K562 (cell line): Measurements from ENCODE around the gene OTULIN. TPM values are rescaled to one million over a fixed set of nuclear protein-coding genes. Genes with fewer than 3 reads are reported as not detected.

ENCODE experiments used
- BDP1 ChIP-seq: IDR thresholded peaks from 3 replicates; pipeline ENCODE4 v1.6.1; 2011; ENCODE audit not compliant: insufficient read length, insufficient read depth
- CAMTA2 ChIP-seq: fragments of 250-450 bp; sonication (Bioruptor Pico); conservative IDR thresholded peaks from 2 replicates; pipeline ENCODE4 v1.5.1; 2022
- CBFB ChIP-seq: sonication (generic); formaldehyde crosslinking; IDR thresholded peaks from 2 replicates; pipeline ENCODE4 v1.4.0; 2020; ENCODE audit warnings: mild to moderate bottlenecking, missing genetic modification reagents
- CEBPB ChIP-seq: fragments of 450-650 bp; IDR thresholded peaks from 2 replicates; pipeline ENCODE4 v1.6.1; 2016; ENCODE audit warnings: missing genetic modification characterization, missing compliant biosample characterization
- CREM ChIP-seq: IDR thresholded peaks from 2 replicates; pipeline ENCODE4 v1.6.1; 2014; ENCODE audit warnings: antibody characterized with exemption, low read depth
- EP300 ChIP-seq: IDR thresholded peaks from 2 replicates; pipeline ENCODE4 v1.6.1; 2012; ENCODE audit warnings: low read length, improper control_type of control experiment
- GABPB1 ChIP-seq: sonication (generic); formaldehyde crosslinking; IDR thresholded peaks from 2 replicates; pipeline ENCODE4 v1.8.0; 2022; ENCODE audit warnings: mild to moderate bottlenecking, missing genetic modification reagents
- HOXB6 ChIP-seq: fragments of 250-450 bp; sonication (Bioruptor Pico); IDR thresholded peaks from 2 replicates; pipeline ENCODE4 v1.5.1; 2022; ENCODE audit warnings: mild to moderate bottlenecking, borderline replicate concordance
- ILF3 ChIP-seq: fragments of 450-650 bp; IDR thresholded peaks from 2 replicates; pipeline ENCODE4 v1.6.1; 2018; ENCODE audit warnings: antibody characterized with exemption, mild to moderate bottlenecking, moderate library complexity, borderline replicate concordance
- KDM1A ChIP-seq, 2 experiments: fragments of 450-650 bp; IDR thresholded peaks; 2 replicates each; pipeline ENCODE4 v1.6.1; 2016; ENCODE audit warnings: mild to moderate bottlenecking in 2 of 2
- KLF16 ChIP-seq: IDR thresholded peaks from 2 replicates; pipeline ENCODE4 v1.6.1; 2016; ENCODE audit warnings: antibody characterized with exemption
- MCM3 ChIP-seq: fragments of 450-650 bp; IDR thresholded peaks from 2 replicates; pipeline ENCODE4 v1.6.1; 2016
- MTA3 ChIP-seq: fragments of 450-650 bp; formaldehyde crosslinking; IDR thresholded peaks from 2 replicates; pipeline ENCODE4 v1.6.1; 2017; ENCODE audit warnings: mild to moderate bottlenecking, borderline replicate concordance
- NEUROD1 ChIP-seq: fragments of 150-350 bp; IDR thresholded peaks from 2 replicates; pipeline ENCODE4 v1.6.1; 2014; ENCODE audit warnings: borderline replicate concordance, low read length, low read depth; ENCODE audit not compliant: partially characterized antibody
- RAD21 ChIP-seq, 2 experiments: fragments of 250-450 bp in 1 of 2; fragments of 450-650 bp in 1 of 2; sonication (Bioruptor Pico) in 1 of 2; formaldehyde crosslinking in 1 of 2; IDR thresholded peaks in 1 of 2; conservative IDR thresholded peaks in 1 of 2; 2 replicates each; pipeline versions ENCODE4 v1.4.0 to v1.8.0; 2020 to 2022; ENCODE audit warnings: mild to moderate bottlenecking in 2 of 2, moderate library complexity in 1 of 2
- RBM15 ChIP-seq: fragments of 200-400 bp; formaldehyde crosslinking; IDR thresholded peaks from 2 replicates; pipeline ENCODE4 v1.6.1; 2018; ENCODE audit warnings: mild to moderate bottlenecking, low read length, moderate library complexity; ENCODE audit not compliant: insufficient read depth
- SOX6 ChIP-seq: fragments of 450-650 bp; IDR thresholded peaks from 2 replicates; pipeline ENCODE4 v1.6.1; 2014; ENCODE audit warnings: mild to moderate bottlenecking
- TFAP4 ChIP-seq: sonication (generic); formaldehyde crosslinking; IDR thresholded peaks from 2 replicates; pipeline ENCODE4 v1.8.0; 2022; ENCODE audit warnings: missing genetic modification reagents, mild to moderate bottlenecking, moderate library complexity, borderline replicate concordance
- TGIF2 ChIP-seq: sonication (generic); formaldehyde crosslinking; IDR thresholded peaks from 2 replicates; pipeline ENCODE4 v1.8.1; 2022; ENCODE audit warnings: mild to moderate bottlenecking, missing genetic modification reagents, moderate library complexity
- ZFPM2 ChIP-seq: fragments of 250-450 bp; sonication (Bioruptor Pico); IDR thresholded peaks from 2 replicates; pipeline ENCODE4 v1.5.1; 2022; ENCODE audit warnings: mild to moderate bottlenecking
- ZNF3 ChIP-seq: fragments of 250-450 bp; sonication (Bioruptor Pico); IDR thresholded peaks from 2 replicates; pipeline ENCODE4 v1.5.0; 2021; ENCODE audit warnings: mild to moderate bottlenecking, moderate library complexity
- ZNF395 ChIP-seq: fragments of 200-800 bp; sonication (Bioruptor generic); IDR thresholded peaks from 2 replicates; pipeline ENCODE4 v1.6.1; 2017; ENCODE audit warnings: missing genetic modification characterization, missing compliant biosample characterization
- polyA plus RNA-seq, 8 experiments: library from polyadenylated mRNA; depleted of rRNA in 4 of 8; stranded (reverse) in 5 of 8; unstranded in 3 of 8; fragments of >200 nt; fragmentation: Nextera tagmentation in 2 of 8; fragmentation: Illumina TruSeq in 1 of 8; extraction: Ambion mirVana in 2 of 8; extraction: Trizol in 1 of 8; gene quantifications; 2 replicates each; pipeline versions ENCODE4 v1.2.1 to v1.2.3, GENCODE V29; 2011 to 2014; ENCODE audit warnings: inconsistent platforms in 1 of 8, missing spikeins in 1 of 8
- total RNA-seq, 7 experiments: library from RNA; depleted of rRNA in 6 of 7; stranded (reverse); fragments of >200 nt in 6 of 7; fragmentation: Illumina TruSeq in 2 of 7; extraction: Trizol in 2 of 7; gene quantifications; 2 replicates each; pipeline versions ENCODE4 v1.2.1 to v1.2.3, GENCODE V29; 2011 to 2021; ENCODE audit warnings: low replicate concordance in 1 of 7
- TF ChIP-seq, protein P1 (sequence below): fragments of 450-650 bp; IDR thresholded peaks from one replicate; pipeline ENCODE4 v1.6.1; 2018; ENCODE audit warnings: mild to moderate bottlenecking, moderate library complexity; ENCODE audit not compliant: partially characterized antibody
- TF ChIP-seq, protein P2 (sequence below): sonication (generic); formaldehyde crosslinking; IDR thresholded peaks from 2 replicates; pipeline ENCODE4 v1.8.0; 2022; ENCODE audit warnings: mild to moderate bottlenecking, missing genetic modification reagents

The OTULIN gene
- total and polyA plus RNA-seq, 9 of the 15 experiments (the other 6 are each of a cell fraction or from before 2014, with no cell fraction given): 3.3 to 33.6 (median 20.1) TPM

DNA sequence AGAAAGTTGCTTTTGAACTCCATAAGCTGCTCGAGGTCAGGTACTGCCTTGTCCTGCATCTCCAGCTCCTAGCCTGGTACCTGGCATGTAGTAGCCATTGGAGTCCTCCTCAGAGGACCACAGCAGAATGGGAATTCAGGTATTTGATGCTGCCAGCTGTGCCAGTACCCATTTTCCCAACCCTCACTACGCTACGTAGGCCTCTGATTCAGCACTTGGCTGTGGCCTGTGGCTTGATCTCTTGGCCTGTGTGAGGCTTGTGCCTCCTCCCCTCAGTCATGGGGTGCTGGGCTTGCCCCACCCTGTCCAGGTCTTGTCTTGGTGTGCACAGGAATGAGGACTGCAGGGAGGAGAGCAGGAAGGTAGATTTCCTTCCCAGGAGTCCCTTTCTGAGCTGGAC is 11.8 kb downstream of the OTULIN start (continued):
- TF ChIP-seq ZNF395 (CRISPR knock-in tag) (no peak), EP300 (no peak), MCM3 (no peak), SOX6 (no peak), MTA3 (0 out of 2 replicates have a peak, but pooled peaks have one; percentile 21), HOXB6 (CRISPR knock-in tag) (no peak), TFAP4 (CRISPR knock-in tag) (peak; percentile 54; the same call in 1 of the 2 replicates), GABPB1 (CRISPR knock-in tag) (no peak), CEBPB (tag) (no peak), ILF3 (no peak), ZNF3 (CRISPR knock-in tag) (no peak), KLF16 (no peak), RBM15 (no peak), ZFPM2 (CRISPR knock-in tag) (no peak), CBFB (CRISPR knock-in tag) (no peak), CREM (peak; percentile 37), TGIF2 (CRISPR knock-in tag) (no peak), CAMTA2 (CRISPR knock-in tag) (no peak), BDP1 (no peak), RAD21 (CRISPR knock-in tag; conservative IDR thresholded peaks at IDR 0.05 in 1 of 2, IDR thresholded peaks at IDR 0.05 in 1 of 2) (no peak), NEUROD1 (no peak), KDM1A (IDR thresholded peaks at IDR 0.05) (no peak)
- TF ChIP-seq, protein P1, sequence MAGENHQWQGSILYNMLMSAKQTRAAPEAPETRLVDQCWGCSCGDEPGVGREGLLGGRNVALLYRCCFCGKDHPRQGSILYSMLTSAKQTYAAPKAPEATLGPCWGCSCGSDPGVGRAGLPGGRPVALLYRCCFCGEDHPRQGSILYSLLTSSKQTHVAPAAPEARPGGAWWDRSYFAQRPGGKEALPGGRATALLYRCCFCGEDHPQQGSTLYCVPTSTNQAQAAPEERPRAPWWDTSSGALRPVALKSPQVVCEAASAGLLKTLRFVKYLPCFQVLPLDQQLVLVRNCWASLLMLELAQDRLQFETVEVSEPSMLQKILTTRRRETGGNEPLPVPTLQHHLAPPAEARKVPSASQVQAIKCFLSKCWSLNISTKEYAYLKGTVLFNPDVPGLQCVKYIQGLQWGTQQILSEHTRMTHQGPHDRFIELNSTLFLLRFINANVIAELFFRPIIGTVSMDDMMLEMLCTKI: no peak
- TF ChIP-seq, protein P2, sequence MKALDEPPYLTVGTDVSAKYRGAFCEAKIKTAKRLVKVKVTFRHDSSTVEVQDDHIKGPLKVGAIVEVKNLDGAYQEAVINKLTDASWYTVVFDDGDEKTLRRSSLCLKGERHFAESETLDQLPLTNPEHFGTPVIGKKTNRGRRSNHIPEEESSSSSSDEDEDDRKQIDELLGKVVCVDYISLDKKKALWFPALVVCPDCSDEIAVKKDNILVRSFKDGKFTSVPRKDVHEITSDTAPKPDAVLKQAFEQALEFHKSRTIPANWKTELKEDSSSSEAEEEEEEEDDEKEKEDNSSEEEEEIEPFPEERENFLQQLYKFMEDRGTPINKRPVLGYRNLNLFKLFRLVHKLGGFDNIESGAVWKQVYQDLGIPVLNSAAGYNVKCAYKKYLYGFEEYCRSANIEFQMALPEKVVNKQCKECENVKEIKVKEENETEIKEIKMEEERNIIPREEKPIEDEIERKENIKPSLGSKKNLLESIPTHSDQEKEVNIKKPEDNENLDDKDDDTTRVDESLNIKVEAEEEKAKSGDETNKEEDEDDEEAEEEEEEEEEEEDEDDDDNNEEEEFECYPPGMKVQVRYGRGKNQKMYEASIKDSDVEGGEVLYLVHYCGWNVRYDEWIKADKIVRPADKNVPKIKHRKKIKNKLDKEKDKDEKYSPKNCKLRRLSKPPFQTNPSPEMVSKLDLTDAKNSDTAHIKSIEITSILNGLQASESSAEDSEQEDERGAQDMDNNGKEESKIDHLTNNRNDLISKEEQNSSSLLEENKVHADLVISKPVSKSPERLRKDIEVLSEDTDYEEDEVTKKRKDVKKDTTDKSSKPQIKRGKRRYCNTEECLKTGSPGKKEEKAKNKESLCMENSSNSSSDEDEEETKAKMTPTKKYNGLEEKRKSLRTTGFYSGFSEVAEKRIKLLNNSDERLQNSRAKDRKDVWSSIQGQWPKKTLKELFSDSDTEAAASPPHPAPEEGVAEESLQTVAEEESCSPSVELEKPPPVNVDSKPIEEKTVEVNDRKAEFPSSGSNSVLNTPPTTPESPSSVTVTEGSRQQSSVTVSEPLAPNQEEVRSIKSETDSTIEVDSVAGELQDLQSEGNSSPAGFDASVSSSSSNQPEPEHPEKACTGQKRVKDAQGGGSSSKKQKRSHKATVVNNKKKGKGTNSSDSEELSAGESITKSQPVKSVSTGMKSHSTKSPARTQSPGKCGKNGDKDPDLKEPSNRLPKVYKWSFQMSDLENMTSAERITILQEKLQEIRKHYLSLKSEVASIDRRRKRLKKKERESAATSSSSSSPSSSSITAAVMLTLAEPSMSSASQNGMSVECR (CRISPR knock-in tag): no peak
